Endodermal cell (in vitro differentiated cells): ENCODE measurements around the gene SLC5A2. TPM values are rescaled to one million over a fixed set of nuclear protein-coding genes. Genes with fewer than 3 reads are reported as not detected.
"Not testable (repeated sequence)": the region's sequence is repeated elsewhere in the genome, so short reads cannot be mapped to it uniquely, and the experiment has no call there.

Experiments used
- DNase-seq: peaks from one replicate; pipeline ENCODE4 v3.0.0-alpha.2; 2017
- H3K27ac ChIP-seq: 2 replicates; pipeline ENCODE4 v1.5.1; 2013; ENCODE audit warnings: mild to moderate bottlenecking, low read depth, low read length, moderate library complexity
- H3K27me3 ChIP-seq: 2 replicates; pipeline ENCODE4 v1.6.1; 2013; ENCODE audit warnings: mild to moderate bottlenecking, low read length, moderate library complexity; ENCODE audit not compliant: insufficient read depth, control insufficient read depth, poor library complexity, severe bottlenecking
- H3K36me3 ChIP-seq: 2 replicates; pipeline ENCODE4 v1.7.0; 2013; ENCODE audit warnings: mild to moderate bottlenecking, low read length, moderate library complexity; ENCODE audit not compliant: control insufficient read depth, insufficient read depth
- H3K4me1 ChIP-seq: one replicate; pipeline ENCODE4 v1.7.0; 2013; ENCODE audit warnings: low read length; ENCODE audit not compliant: control insufficient read depth, insufficient read depth
- H3K4me3 ChIP-seq: 2 replicates; pipeline ENCODE4 v1.5.1; 2013; ENCODE audit warnings: mild to moderate bottlenecking, low read length, moderate library complexity
- H3K9ac ChIP-seq: 2 replicates; pipeline ENCODE4 v1.6.1; 2013; ENCODE audit warnings: mild to moderate bottlenecking, low read length, moderate library complexity; ENCODE audit not compliant: poor library complexity, severe bottlenecking; ENCODE audit errors: extremely low read depth
- H3K9me3 ChIP-seq: 2 replicates; pipeline ENCODE4 v1.6.1; 2013; ENCODE audit warnings: mild to moderate bottlenecking, low read length, moderate library complexity; ENCODE audit not compliant: control insufficient read depth
- H3K27ac Mint-ChIP-seq: 2 replicates; pipeline ENCODE4 v1.8.0; 2020; ENCODE audit warnings: mixed read lengths
- H3K27me3 Mint-ChIP-seq: 2 replicates; pipeline ENCODE4 v1.8.0; 2021; ENCODE audit warnings: mild to moderate bottlenecking, mixed read lengths; ENCODE audit not compliant: insufficient read depth
- H3K36me3 Mint-ChIP-seq: 2 replicates; pipeline ENCODE4 v1.8.0; 2020; ENCODE audit warnings: low read depth, mixed read lengths
- H3K4me1 Mint-ChIP-seq: 2 replicates; pipeline ENCODE4 v1.8.0; 2020; ENCODE audit warnings: mixed read lengths
- H3K4me3 Mint-ChIP-seq: 2 replicates; pipeline ENCODE4 v1.8.0; 2020; ENCODE audit warnings: mild to moderate bottlenecking, moderate library complexity, mixed read lengths
- H3K9me3 Mint-ChIP-seq: 2 replicates; pipeline ENCODE4 v1.8.0; 2020; ENCODE audit warnings: mild to moderate bottlenecking, mixed read lengths
- CTCF ChIP-seq: fragments of 200-600 bp; sonication (generic); conservative IDR thresholded peaks from 2 replicates; pipeline ENCODE4 v1.5.0; 2021; ENCODE audit warnings: antibody characterized with exemption, mild to moderate bottlenecking
- WGBS, 2 experiments: methylation state at CpG; one replicate each; pipeline versions ENCODE4 v1.1.5 to v1.1.7; 2013; ENCODE audit warnings: missing lambda C conversion rate in 2 of 2, mixed read lengths in 1 of 2; ENCODE audit not compliant: insufficient coverage in 1 of 2, insufficient read length in 1 of 2; 5-methylcytosine and 5-hydroxymethylcytosine counted together
- total RNA-seq, 2 donors: library from RNA; stranded (reverse); fragmentation: NEBNext Ultra II Directional in 1 of 2; extraction: Animal tissue kit (Norgen Biotek cat#: 25700) in 1 of 2; gene quantifications; 2 replicates in 1 of 2; 3 replicates in 1 of 2; pipeline ENCODE4 v1.2.1, GENCODE V29; 2021

The SLC5A2 gene
- total RNA-seq, 2 donors from 2014 or later = 0.22 to 0.24 TPM

- H3K4me3 ChIP-seq = no peak overlapping the region
- H3K27me3 Mint-ChIP-seq = peaks cover 15% of the 10 kb centered on the region
- no peaks in the 10 kb centered on the region for H3K27me3 ChIP-seq
- no peak overlapping the region for H3K27ac Mint-ChIP-seq
- no peak for DNase-seq
- H3K27ac ChIP-seq = peak overlapping the region; percentile 51
- H3K4me1 Mint-ChIP-seq = no peaks in the 10 kb centered on the region
- no peaks in the 10 kb centered on the region for H3K9me3 ChIP-seq
- no peaks in the 10 kb centered on the region for H3K36me3 ChIP-seq
- peaks cover 20% of the 10 kb centered on the region for H3K9me3 Mint-ChIP-seq
- TF ChIP-seq CTCF = no peak
- no peaks in the 10 kb centered on the region for H3K36me3 Mint-ChIP-seq
- no peak overlapping the region for H3K9ac ChIP-seq
- 87 to 89% methylated on average over 2 of the region's 2 CpGs for WGBS, 2 experiments
- no peaks in the 10 kb centered on the region for H3K4me1 ChIP-seq
- no peak overlapping the region for H3K4me3 Mint-ChIP-seq
Measured at GRCh38 chr16:31519759-31520431, 37.0 kb downstream of the SLC5A2 start.

GRCh38 chr16:31521368-31521767 is 38.4 kb downstream of the SLC5A2 start:
- Histone ChIP-seq H3K36me3 (no peaks in the 10 kb centered on the region), H3K4me1 (no peaks in the 10 kb centered on the region), H3K27me3 (no peaks in the 10 kb centered on the region), H3K27ac (no peak overlapping the region), H3K4me3 (no peak overlapping the region), H3K9ac (no peak overlapping the region), H3K9me3 (no peaks in the 10 kb centered on the region)
- Mint-ChIP-seq H3K27ac (no peak overlapping the region), H3K27me3 (peaks cover 22% of the 10 kb centered on the region), H3K4me3 (no peak overlapping the region), H3K9me3 (peaks cover 16% of the 10 kb centered on the region), H3K4me1 (no peaks in the 10 kb centered on the region), H3K36me3 (no peaks in the 10 kb centered on the region)
- WGBS, 2 experiments = 60% methylated on average over 3 of the region's 3 CpGs
- no peak for DNase-seq
- TF ChIP-seq CTCF = no peak

- H3K27me3 Mint-ChIP-seq = peaks cover 22% of the 10 kb centered on the region
- H3K4me1 Mint-ChIP-seq = no peaks in the 10 kb centered on the region
- no peaks in the 10 kb centered on the region for H3K36me3 Mint-ChIP-seq
- TF ChIP-seq CTCF = no peak
- 80 to 91% methylated on average over 2 to 6 of the region's 6 CpGs for WGBS, 2 experiments
- no peaks in the 10 kb centered on the region for H3K27me3 ChIP-seq
- H3K36me3 ChIP-seq = no peaks in the 10 kb centered on the region
- H3K27ac Mint-ChIP-seq = no peak overlapping the region
- no peak overlapping the region for H3K4me3 Mint-ChIP-seq
- H3K9me3 Mint-ChIP-seq = peaks cover 10% of the 10 kb centered on the region
- H3K4me3 ChIP-seq = no peak overlapping the region
- H3K4me1 ChIP-seq = no peaks in the 10 kb centered on the region
- no peak overlapping the region for H3K9ac ChIP-seq
- DNase-seq = no peak
- H3K9me3 ChIP-seq = no peaks in the 10 kb centered on the region
- no peak overlapping the region for H3K27ac ChIP-seq
Measured at GRCh38 chr16:31522071-31522470, 39.1 kb downstream of the SLC5A2 start.

- H3K9me3 Mint-ChIP-seq, H3K4me3 Mint-ChIP-seq, H3K4me1 Mint-ChIP-seq, H3K27ac ChIP-seq, DNase-seq, H3K9ac ChIP-seq, H3K27ac Mint-ChIP-seq, H3K4me3 ChIP-seq, H3K9me3 ChIP-seq, H3K36me3 Mint-ChIP-seq, H3K4me1 ChIP-seq, H3K36me3 ChIP-seq: not testable (repeated sequence)
- H3K27me3 ChIP-seq = peaks cover 15% of the 10 kb centered on the region
- WGBS, 2 experiments = 71% methylated on average over 1 of the region's 6 CpGs; no CpG with 5 or more reads in 1 of the 2 experiments
- H3K27me3 Mint-ChIP-seq = peaks cover 36% of the 10 kb centered on the region
Measured at GRCh38 chr16:31523768-31524167, 40.8 kb downstream of the SLC5A2 start.
